Measurements from ENCODE around the gene GRK5. TPM values are rescaled to one million over a fixed set of nuclear protein-coding genes. Genes with fewer than 3 reads are reported as not detected.

GRK5 gene
- total RNA-seq, 2 donors from 2014 or later: 9.1 to 11.9 TPM

DNA sequence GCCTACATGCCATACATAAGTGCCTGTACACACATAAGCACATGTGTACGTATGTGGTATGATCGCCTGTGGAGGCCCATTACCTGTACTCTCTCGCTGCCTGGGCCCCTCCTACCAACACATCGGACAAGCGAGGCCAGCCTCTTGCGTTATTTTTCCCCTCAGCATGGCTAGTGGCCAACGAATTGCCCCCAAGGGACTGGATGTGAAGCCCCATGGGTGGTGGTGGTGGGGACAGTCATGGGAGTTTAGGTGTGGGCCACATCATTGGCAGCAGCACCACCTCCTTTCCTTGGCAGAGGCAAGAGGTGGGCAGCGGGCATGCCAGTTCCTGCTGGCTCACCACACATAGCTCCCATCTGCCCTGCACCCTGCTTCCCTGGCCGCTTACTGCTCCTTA is 10.0 kb downstream of the GRK5 start:
- H3K27me3 ChIP-seq (ENCODE audit: control insufficient read depth, insufficient read depth, low read length, poor library complexity, severe bottlenecking): no peaks in the 10 kb centered on the region
- no peaks in the 10 kb centered on the region for H3K9me3 ChIP-seq (ENCODE audit: control insufficient read depth, low read length)
- Mint-ChIP-seq H3K27ac (no peak overlapping the region), H3K4me1 (peaks cover 10% of the 10 kb centered on the region), H3K4me3 (no peak overlapping the region), H3K36me3 (ENCODE audit: low read depth) (no peaks in the 10 kb centered on the region), H3K27me3 (ENCODE audit: insufficient read depth) (no peaks in the 10 kb centered on the region), H3K9me3 (no peaks in the 10 kb centered on the region)
- WGBS, 2 experiments (ENCODE audit: insufficient coverage in 1 of 2, insufficient read length in 1 of 2): 95 to 100% methylated on average over 3 to 9 of the region's 9 CpGs
- no peak overlapping the region for H3K9ac ChIP-seq (ENCODE audit: extremely low read depth, low read length, poor library complexity, severe bottlenecking)
- DNase-seq: no peak
- TF ChIP-seq, protein P1, sequence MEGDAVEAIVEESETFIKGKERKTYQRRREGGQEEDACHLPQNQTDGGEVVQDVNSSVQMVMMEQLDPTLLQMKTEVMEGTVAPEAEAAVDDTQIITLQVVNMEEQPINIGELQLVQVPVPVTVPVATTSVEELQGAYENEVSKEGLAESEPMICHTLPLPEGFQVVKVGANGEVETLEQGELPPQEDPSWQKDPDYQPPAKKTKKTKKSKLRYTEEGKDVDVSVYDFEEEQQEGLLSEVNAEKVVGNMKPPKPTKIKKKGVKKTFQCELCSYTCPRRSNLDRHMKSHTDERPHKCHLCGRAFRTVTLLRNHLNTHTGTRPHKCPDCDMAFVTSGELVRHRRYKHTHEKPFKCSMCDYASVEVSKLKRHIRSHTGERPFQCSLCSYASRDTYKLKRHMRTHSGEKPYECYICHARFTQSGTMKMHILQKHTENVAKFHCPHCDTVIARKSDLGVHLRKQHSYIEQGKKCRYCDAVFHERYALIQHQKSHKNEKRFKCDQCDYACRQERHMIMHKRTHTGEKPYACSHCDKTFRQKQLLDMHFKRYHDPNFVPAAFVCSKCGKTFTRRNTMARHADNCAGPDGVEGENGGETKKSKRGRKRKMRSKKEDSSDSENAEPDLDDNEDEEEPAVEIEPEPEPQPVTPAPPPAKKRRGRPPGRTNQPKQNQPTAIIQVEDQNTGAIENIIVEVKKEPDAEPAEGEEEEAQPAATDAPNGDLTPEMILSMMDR (conservative IDR thresholded peaks at IDR 0.05): no peak
- peaks cover 9% of the 10 kb centered on the region for H3K4me1 ChIP-seq (ENCODE audit: control insufficient read depth, insufficient read depth, low read length)
- no peak overlapping the region for H3K27ac ChIP-seq (ENCODE audit: low read depth, low read length)
- no peaks in the 10 kb centered on the region for H3K36me3 ChIP-seq (ENCODE audit: control insufficient read depth, insufficient read depth, low read length)
- H3K4me3 ChIP-seq (ENCODE audit: low read length): no peak overlapping the region

- Mint-ChIP-seq H3K36me3 (ENCODE audit: low read depth) (no peaks in the 10 kb centered on the region), H3K9me3 (no peaks in the 10 kb centered on the region), H3K4me3 (no peak overlapping the region), H3K27ac (no peak overlapping the region), H3K27me3 (ENCODE audit: insufficient read depth) (no peaks in the 10 kb centered on the region), H3K4me1 (peaks cover 16% of the 10 kb centered on the region)
- Histone ChIP-seq H3K4me3 (ENCODE audit: low read length) (no peak overlapping the region), H3K9ac (ENCODE audit: extremely low read depth, low read length, poor library complexity, severe bottlenecking) (no peak overlapping the region), H3K36me3 (ENCODE audit: control insufficient read depth, insufficient read depth, low read length) (no peaks in the 10 kb centered on the region), H3K27ac (ENCODE audit: low read depth, low read length) (no peak overlapping the region), H3K27me3 (ENCODE audit: control insufficient read depth, insufficient read depth, low read length, poor library complexity, severe bottlenecking) (no peaks in the 10 kb centered on the region), H3K9me3 (ENCODE audit: control insufficient read depth, low read length) (no peaks in the 10 kb centered on the region), H3K4me1 (ENCODE audit: control insufficient read depth, insufficient read depth, low read length) (peaks cover 12% of the 10 kb centered on the region)
- peak; percentile 52 for DNase-seq
- TF ChIP-seq, protein P1 (conservative IDR thresholded peaks at IDR 0.05): no peak
- 60 to 91% methylated on average over 1 to 4 of the region's 4 CpGs for WGBS, 2 experiments (ENCODE audit: insufficient coverage in 1 of 2, insufficient read length in 1 of 2)
Observed at GRCh38 chr10:119217991-119218490, 10.7 kb downstream of the GRK5 start.

- peaks cover 12% of the 10 kb centered on the region for H3K4me1 ChIP-seq (ENCODE audit: control insufficient read depth, insufficient read depth, low read length)
- H3K27ac Mint-ChIP-seq: no peak overlapping the region
- H3K27me3 Mint-ChIP-seq (ENCODE audit: insufficient read depth): no peaks in the 10 kb centered on the region
- H3K4me3 Mint-ChIP-seq: no peak overlapping the region
- H3K4me3 ChIP-seq (ENCODE audit: low read length): no peak overlapping the region
- WGBS, 2 experiments (ENCODE audit: insufficient coverage in 1 of 2, insufficient read length in 1 of 2): 93 to 95% methylated on average over 4 to 5 of the region's 5 CpGs
- no peaks in the 10 kb centered on the region for H3K36me3 ChIP-seq (ENCODE audit: control insufficient read depth, insufficient read depth, low read length)
- no peaks in the 10 kb centered on the region for H3K9me3 Mint-ChIP-seq
- H3K9me3 ChIP-seq (ENCODE audit: control insufficient read depth, low read length): no peaks in the 10 kb centered on the region
- no peak overlapping the region for H3K27ac ChIP-seq (ENCODE audit: low read depth, low read length)
- no peak for DNase-seq
- no peak overlapping the region for H3K9ac ChIP-seq (ENCODE audit: extremely low read depth, low read length, poor library complexity, severe bottlenecking)
- H3K4me1 Mint-ChIP-seq: peaks cover 17% of the 10 kb centered on the region
- no peaks in the 10 kb centered on the region for H3K36me3 Mint-ChIP-seq (ENCODE audit: low read depth)
- no peaks in the 10 kb centered on the region for H3K27me3 ChIP-seq (ENCODE audit: control insufficient read depth, insufficient read depth, low read length, poor library complexity, severe bottlenecking)
- TF ChIP-seq, protein P1 (conservative IDR thresholded peaks at IDR 0.05): no peak
Observed at GRCh38 chr10:119219871-119220270, 12.5 kb downstream of the GRK5 start.

Data from endodermal cell (in vitro differentiated cells).